Progenitor cell of endocrine pancreas (in vitro differentiated cells): ENCODE data around the gene DDX39B. TPM values are rescaled to one million over a fixed set of nuclear protein-coding genes. Genes with fewer than 3 reads are reported as not detected.

Source experiments
- DNase-seq: peaks from one replicate; pipeline ENCODE4 v3.0.0; 2021; ENCODE audit warnings: low spot score; ENCODE audit not compliant: unreplicated experiment
- H3K27ac Mint-ChIP-seq: 2 replicates; pipeline ENCODE4 v1.8.0; 2021; ENCODE audit warnings: mild to moderate bottlenecking, moderate library complexity, mixed read lengths
- H3K27me3 Mint-ChIP-seq: 2 replicates; pipeline ENCODE4 v1.8.0; 2021; ENCODE audit warnings: mixed read lengths
- H3K36me3 Mint-ChIP-seq: 2 replicates; pipeline ENCODE4 v1.8.0; 2022; ENCODE audit warnings: mixed read lengths; ENCODE audit not compliant: insufficient read depth
- H3K4me1 Mint-ChIP-seq: 2 replicates; pipeline ENCODE4 v1.8.0; 2021; ENCODE audit warnings: low read depth, mixed read lengths
- H3K4me3 Mint-ChIP-seq: 2 replicates; pipeline ENCODE4 v1.8.0; 2021; ENCODE audit warnings: low read depth, mild to moderate bottlenecking, moderate library complexity, mixed read lengths
- H3K9me3 Mint-ChIP-seq: 2 replicates; pipeline ENCODE4 v1.8.0; 2021; ENCODE audit warnings: low read depth, mixed read lengths
- CTCF ChIP-seq: fragments of 200-600 bp; sonication (generic); IDR thresholded peaks from one replicate; pipeline ENCODE4 v1.5.0; 2021; ENCODE audit warnings: antibody characterized with exemption, mild to moderate bottlenecking; ENCODE audit not compliant: unreplicated experiment
- total RNA-seq: library from RNA; stranded (reverse); gene quantifications from 2 replicates; pipeline ENCODE4 v1.2.1, GENCODE V29; 2021

DDX39B gene
- total RNA-seq, 1 donor from 2014 or later = 810 TPM

DNA sequence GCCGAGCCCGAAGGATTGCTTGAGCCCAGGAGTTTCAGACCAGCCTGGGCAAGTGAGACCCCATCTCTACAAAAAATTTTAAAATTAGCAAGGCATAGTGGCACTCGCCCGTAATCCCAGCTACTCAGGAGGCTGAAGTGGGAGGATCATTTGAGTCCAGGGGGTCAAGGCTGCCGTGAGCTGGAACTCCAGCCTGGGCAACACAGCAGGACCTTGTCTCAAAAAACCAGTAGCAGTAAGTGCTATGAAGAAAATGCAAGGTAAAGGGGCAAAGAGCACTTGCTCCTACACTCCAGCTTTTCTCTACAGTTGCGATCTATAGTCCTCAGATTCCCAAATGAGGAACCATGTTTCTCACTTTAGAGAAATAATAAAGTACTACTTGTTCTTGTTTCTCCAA lies 1.8 kb upstream of the DDX39B start:
- H3K9me3 Mint-ChIP-seq = no peaks in the 10 kb centered on the region
- peaks cover 40% of the 10 kb centered on the region for H3K4me1 Mint-ChIP-seq
- H3K27ac Mint-ChIP-seq = no peak overlapping the region
- peak overlapping the region; percentile 99 for H3K4me3 Mint-ChIP-seq
- no peaks in the 10 kb centered on the region for H3K27me3 Mint-ChIP-seq
- no peak for TF ChIP-seq CTCF
- peaks cover 22% of the 10 kb centered on the region for H3K36me3 Mint-ChIP-seq
- no peak for DNase-seq

DNA sequence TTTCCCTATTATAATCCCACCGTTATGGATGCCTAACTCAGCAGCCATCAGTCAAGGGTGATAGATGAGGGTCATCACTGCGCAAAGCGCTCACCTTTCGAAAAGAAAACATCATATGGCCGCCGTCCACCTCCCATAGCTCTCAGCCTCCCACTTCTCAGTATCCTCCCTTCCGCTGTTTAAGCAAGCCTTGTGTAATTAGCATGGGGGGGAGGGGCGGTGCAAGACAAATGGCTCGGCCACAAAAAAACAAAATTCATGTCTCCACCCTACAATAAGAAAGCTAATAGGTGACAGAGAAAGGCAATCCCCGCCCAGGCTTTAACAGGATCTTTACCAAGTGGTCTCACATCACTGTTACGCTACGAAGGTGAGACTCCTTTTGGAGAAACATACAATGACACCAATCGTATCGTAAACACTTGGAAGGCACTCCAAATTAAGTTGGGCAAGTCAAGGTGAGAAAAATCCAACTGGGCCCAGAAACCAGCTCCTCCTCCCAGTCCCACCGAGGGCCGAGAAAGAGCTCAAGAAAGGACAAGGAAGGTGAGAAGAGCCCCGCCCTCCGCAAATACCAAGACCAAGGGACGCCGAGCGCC lies 645 bp downstream of the DDX39B start:
- Mint-ChIP-seq H3K9me3 (no peaks in the 10 kb centered on the region), H3K36me3 (peaks cover 36% of the 10 kb centered on the region), H3K4me3 (peak overlapping the region; percentile 99), H3K27ac (peak overlapping the region; percentile 98), H3K4me1 (peaks cover 32% of the 10 kb centered on the region), H3K27me3 (no peaks in the 10 kb centered on the region)
- TF ChIP-seq CTCF = no peak
- no peak for DNase-seq

DNA sequence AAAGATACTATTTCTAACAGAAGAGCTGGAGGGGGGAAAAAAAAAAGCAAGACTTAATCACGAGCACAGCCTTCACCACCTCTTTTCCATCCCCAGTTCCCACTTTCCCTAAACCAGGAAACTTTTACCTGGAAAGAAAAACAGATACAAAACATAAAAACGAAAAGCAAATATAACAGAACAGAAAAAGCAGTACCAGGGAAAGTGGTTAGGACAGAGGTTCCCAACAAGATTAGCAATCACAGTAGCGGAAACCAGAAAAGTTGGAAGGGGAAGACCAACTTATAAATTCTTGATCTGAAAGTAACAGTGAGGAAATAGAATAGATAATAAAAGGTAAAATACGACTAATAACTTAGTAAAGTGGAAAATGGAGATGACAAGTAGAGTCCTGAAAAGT lies 1.2 kb downstream of the DDX39B start:
- TF ChIP-seq CTCF = no peak
- peak overlapping the region; percentile 99 for H3K4me3 Mint-ChIP-seq
- no peaks in the 10 kb centered on the region for H3K27me3 Mint-ChIP-seq
- no peak for DNase-seq
- peak overlapping the region; percentile 98 for H3K27ac Mint-ChIP-seq
- peaks cover 32% of the 10 kb centered on the region for H3K4me1 Mint-ChIP-seq
- peaks cover 41% of the 10 kb centered on the region for H3K36me3 Mint-ChIP-seq
- no peaks in the 10 kb centered on the region for H3K9me3 Mint-ChIP-seq

DNA sequence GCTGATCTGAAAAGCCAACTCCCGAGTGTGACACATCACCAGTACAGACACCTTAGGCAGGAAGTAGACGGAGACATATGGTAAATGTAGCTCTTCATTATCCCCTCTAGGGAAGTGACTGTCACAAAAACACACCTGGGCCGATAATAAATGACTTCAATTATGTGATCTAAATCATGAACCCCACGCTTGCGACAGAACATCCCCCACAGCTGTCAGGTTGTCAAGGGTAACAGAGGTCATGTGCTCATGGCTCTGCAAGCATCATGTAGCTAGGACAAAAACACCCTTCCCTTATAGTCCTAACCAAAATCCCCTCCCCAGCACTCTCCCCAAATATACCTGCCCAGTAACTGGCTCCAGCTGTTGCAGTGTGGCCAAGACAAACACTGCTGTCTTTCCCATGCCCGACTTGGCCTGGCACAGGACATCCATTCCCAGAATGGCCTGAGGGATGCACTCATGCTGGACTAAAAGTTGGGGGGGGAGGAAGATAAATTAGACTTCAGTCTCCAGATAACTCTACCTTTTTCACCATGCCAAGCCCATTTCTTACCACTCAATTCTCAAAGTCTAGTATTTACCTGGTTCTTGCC lies 2.9 kb downstream of the DDX39B start:
- H3K27ac Mint-ChIP-seq = peak overlapping the region; percentile 58
- DNase-seq = no peak
- H3K9me3 Mint-ChIP-seq = no peaks in the 10 kb centered on the region
- H3K36me3 Mint-ChIP-seq = peaks cover 51% of the 10 kb centered on the region
- no peaks in the 10 kb centered on the region for H3K27me3 Mint-ChIP-seq
- H3K4me3 Mint-ChIP-seq = peak overlapping the region; percentile 99
- H3K4me1 Mint-ChIP-seq = peaks cover 32% of the 10 kb centered on the region
- no peak for TF ChIP-seq CTCF

GRCh38 chr6:31535538-31536324 lies 6.1 kb downstream of the DDX39B start:
- H3K36me3 Mint-ChIP-seq = peaks cover 58% of the 10 kb centered on the region
- no peak overlapping the region for H3K27ac Mint-ChIP-seq
- H3K4me1 Mint-ChIP-seq = peaks cover 23% of the 10 kb centered on the region
- H3K27me3 Mint-ChIP-seq = no peaks in the 10 kb centered on the region
- TF ChIP-seq CTCF = no peak
- no peaks in the 10 kb centered on the region for H3K9me3 Mint-ChIP-seq
- no peak overlapping the region for H3K4me3 Mint-ChIP-seq
- no peak for DNase-seq
